Measurements from ENCODE around the gene AGK.
"Not testable (repeated sequence)": the region's sequence is repeated elsewhere in the genome, so short reads cannot be mapped to it uniquely, and the experiment has no call there.

AGK gene

DNA sequence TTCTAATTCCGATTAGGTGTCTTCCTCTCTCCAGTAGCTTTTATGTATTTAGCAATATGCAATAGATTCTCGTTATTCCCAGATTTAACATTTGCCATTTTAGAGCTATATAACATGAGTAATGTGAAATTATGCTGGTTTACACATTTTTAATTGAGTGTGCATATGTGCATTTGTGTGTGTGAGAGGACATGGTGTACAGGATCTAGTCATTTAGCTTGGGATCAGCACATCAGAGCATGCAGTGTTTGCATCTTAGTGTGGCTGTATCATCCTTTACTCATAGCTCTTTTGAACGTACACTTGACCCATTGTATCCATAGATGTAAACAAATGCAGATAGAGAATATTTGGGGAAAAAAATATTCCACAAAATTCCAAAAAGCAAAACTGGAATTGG, 84.8 kb downstream of the AGK start:
- DNase-seq (ENCODE audit: low read depth, low spot score), result no peak
- H3K27ac ChIP-seq, result no peak overlapping the region

DNA sequence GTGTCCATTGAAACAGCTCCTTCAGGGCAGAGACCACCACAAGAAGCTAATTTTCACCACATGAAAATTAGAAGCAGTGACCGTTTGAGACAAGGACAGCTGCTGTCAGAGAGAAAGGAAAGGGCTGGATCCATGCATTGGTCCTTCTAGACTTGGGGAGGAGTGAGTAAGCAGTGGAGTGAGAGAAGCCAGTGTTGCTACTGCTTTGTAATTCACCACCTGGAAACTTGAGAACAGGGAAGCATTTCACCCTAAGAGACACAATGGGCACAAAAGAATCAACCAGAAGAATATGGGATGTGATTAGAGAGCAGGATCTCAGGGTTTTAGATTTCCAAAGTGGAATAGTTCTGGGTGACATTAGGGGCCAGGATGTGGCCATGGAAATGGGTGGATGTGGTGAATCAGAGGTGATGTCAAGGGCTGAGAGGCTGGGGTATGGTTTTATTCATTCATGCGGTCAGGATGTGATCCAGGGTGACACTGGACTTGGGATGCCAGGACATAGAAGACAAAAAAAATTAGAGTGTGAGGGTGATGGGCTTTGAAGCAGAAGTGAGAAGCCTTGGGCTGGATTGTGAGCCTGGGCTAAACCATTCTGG, 89.1 kb downstream of the AGK start:
- no peak for DNase-seq (ENCODE audit: low read depth, low spot score)
- H3K27ac ChIP-seq, result no peak overlapping the region

DNA sequence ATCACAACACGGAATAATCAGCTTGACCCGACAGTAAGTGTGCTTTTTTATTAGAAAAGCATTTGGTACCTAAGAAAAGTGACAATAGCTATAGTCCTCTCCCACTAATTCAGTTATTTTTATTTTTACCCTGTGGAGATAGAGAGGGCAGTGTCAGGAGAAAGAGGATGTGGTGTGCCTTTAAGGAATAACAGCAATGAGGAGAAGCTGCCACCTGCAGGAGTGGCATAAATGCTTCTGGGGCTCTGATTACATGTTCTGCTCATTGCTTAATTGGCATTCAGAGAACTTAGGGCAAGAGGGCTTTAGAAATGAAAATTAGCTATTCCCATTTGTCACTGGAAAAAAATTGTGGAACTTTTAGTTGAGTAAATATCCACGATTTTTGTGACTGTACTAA, 90.7 kb downstream of the AGK start:
- no peak for DNase-seq (ENCODE audit: low read depth, low spot score)
- no peak overlapping the region for H3K27ac ChIP-seq

DNA sequence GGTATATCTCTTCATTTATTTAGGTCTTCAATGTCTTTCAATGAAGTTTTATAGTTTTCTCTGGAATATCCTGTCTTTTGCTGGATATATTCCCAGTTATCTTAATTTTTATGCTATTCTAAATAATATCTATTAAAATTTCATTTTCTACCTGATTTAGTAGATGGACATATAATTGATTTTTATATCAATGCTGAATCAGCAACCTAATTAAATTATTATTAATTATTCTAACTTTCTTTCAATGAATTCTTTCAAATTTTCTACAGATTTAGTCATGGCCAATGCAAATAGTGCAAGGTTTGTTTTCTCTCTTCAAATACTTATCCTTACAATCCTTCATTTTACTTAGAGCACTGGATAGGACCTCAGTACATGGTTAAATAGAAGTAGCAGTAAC, 94.0 kb downstream of the AGK start:
- DNase-seq (ENCODE audit: low read depth, low spot score), result no peak
- no peak overlapping the region for H3K27ac ChIP-seq

DNA sequence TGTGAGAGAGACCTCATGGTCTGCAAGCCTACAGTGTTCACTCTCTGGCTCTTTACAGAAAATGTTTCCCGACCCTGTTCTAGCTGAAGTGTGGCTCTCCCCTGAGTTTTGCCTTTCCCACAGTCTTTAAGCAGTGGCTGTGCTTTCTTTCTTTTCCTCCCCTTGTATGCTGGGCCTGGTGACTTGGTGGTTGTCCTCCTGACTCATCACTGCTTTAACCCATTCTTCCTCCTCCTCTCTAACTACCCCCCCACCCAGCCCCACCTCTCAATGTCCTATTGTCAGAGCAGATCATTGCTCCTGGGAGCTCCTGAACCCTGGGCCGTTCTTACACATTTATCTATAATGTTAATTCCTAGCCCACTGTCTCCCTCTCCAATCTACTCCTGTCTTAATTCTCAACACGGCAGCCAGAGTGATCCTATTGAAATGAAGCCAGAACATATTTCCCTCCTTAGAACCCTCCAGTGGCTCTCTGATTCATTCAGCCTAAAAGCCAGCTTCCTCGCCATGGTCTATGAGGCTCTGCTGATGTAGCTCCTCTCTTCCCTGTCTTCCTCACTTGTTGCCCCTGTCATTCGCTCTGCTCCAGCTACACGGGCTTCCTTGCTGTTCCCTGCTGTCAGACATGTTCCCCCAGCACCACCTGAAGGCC, 95.7 kb downstream of the AGK start:
- no peak overlapping the region for H3K27ac ChIP-seq
- DNase-seq (ENCODE audit: low read depth, low spot score), result no peak

DNA sequence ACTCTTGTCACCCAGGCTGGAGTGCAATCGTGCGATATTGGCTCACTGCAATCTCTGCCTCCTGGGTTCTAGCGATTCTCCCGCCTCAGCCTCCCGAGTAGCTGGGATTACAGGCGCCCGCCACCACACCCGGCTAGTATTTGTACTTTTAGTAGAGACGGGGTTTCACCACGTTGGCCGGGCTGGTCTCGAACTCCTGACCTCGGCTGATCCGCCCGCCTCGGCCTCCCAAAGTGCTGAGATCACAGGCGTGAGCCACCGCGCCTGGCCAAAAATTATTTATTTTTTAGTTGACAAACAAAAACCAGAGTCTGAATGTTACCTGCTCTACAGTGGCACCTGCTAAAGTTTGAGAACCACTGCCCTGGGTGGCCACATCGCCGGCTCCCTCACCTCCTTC, 96.5 kb downstream of the AGK start:
- not testable (repeated sequence) for DNase-seq (ENCODE audit: low read depth, low spot score); H3K27ac ChIP-seq

DNA sequence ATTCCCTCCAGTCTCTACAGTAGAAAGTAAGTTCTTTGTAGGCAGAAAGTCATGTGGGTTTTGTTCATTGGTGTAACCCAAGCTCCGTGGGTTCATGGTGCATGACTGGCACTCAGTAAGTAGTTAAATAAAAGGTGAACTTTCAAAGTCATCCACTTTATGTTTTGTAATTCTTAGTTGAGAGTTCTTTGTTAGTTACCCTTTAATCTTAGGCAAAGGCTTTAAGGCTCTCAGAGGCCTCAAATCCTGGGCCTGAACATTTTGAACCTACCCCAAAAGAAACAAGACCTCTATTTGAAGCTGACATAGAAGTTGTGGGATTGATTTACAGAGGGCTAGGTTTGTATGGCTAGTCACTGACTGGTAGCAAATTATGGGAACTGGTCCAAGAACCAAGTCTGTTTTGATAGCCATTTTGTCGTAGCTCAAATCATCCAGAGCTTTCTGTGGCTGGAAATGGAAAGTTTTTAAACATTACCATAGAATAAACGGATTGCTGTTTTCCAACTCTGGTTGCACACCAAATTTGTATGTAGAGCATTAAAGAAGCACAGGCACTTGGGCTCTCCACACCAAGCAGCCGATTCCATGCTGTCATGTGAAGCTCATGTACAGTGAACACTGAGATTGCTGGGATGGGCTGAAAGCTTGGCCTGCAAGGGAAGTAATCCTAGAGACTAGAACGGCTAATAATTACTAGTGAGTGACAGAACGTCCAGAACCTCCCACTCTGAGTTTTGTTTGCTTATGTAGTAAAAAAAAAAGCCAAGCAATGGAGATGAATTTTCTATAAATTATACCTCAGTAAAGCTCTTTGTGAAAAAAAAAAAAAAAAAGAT, 97.3 kb downstream of the AGK start:
- no peak overlapping the region for H3K27ac ChIP-seq
- no peak for DNase-seq (ENCODE audit: low read depth, low spot score)

DNA sequence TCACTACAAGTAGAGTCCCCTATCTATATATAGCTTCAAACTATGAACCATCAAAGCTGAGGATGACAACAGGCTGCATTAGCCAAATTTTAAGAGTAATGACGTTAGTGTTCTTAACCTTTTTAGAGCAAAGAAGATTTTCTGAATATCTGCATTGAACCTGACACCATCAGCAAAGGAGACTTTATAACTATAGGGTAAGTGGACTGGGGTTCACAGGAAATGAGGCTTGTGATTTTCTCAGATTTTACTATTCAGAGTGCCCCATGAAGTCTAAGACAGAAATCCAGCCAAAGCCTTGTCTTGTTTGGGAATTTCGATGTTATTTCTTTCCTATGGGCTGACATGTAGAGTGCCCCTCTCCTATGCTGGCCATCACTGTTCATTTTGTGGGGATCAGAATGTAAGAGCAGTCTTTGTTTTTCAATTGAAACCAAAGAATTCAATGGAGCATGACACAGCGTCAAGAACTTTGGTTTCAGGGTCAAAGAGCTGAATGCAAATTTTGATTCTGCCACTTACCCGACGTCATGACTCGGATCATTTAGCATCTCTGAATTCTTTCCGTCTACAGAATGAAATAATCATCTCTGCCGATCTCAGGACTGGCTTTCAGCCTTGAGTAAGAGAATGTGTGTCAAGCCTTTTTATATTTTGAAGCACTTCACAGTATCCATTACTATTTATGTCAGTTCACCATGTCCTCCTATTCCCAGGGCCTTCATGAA, 98.1 kb downstream of the AGK start:
- H3K27ac ChIP-seq, result no peak overlapping the region
- no peak for DNase-seq (ENCODE audit: low read depth, low spot score)

DNA sequence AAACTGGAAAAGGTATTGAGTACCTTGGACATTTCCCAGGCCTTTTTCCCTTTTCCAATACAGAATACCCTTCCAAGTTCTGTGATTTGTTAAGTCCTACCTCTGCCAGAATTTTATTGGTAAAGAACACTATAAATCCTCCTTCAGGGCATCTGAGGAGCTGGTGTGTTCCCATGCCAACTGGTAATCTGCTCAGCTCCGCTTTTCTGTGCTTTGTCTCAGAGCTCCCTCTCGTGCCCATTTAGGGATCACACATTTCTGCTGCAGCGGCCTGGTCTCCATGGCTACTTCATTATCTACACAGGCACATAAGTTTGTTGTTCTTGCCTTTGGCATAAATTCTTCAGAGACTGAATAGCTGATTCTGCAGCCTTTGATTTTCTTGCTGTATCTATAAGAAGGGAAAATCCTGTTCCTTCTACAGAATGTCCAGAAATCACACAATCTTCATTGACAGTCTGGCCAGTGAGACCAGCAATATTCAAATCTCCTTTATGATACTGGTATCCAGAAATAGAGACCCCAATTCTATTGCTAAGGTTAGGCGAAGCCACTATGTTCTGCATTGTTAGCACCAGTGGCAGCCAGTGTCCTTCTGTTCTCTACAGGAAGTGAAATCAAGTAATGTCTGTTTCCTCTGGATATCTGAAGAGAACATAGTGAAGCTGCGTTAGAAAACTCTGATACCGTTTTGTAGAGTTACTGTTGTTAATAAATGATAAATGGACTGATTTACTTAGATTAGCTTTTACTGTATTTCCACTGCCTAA, 98.8 kb downstream of the AGK start:
- no peak overlapping the region for H3K27ac ChIP-seq
- no peak for DNase-seq (ENCODE audit: low read depth, low spot score)

DNA sequence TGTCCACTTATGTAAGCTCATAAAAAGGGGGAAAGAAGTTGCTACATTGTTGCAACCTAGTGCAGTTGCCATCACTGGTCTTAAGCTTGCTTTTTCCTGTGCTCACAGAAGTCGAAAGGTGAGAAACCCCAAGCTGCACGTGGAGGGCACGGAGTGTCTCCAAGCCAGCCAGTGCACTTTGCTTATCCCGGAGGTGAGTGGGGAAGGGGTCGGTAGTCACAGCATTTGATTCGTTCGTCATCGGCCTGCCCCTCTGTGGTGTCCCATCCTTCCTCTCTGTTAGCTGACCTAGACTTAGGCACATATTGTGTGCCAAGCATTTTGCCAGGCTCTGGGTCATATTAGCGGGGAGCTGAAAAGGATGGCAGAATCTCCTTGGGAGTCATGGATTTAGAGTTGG, 100.2 kb downstream of the AGK start:
- H3K27ac ChIP-seq, result no peak overlapping the region
- no peak for DNase-seq (ENCODE audit: low read depth, low spot score)

DNA sequence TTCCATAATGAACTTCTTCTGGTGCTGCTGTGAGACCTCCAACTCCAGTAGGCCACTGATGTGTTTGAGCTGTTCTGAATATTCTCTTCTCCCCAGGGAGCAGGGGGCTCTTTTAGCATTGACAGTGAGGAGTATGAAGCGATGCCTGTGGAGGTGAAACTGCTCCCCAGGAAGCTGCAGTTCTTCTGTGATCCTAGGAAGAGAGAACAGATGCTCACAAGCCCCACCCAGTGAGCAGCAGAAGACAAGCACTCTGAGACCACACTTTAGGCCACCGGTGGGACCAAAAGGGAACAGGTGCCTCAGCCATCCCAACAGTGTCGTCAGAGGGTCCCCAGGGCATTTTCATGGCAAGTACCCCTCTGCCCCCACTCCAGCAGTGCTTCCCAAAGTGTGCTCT, 101.5 kb downstream of the AGK start:
- no peak for DNase-seq (ENCODE audit: low read depth, low spot score)
- H3K27ac ChIP-seq, result no peak overlapping the region

DNA sequence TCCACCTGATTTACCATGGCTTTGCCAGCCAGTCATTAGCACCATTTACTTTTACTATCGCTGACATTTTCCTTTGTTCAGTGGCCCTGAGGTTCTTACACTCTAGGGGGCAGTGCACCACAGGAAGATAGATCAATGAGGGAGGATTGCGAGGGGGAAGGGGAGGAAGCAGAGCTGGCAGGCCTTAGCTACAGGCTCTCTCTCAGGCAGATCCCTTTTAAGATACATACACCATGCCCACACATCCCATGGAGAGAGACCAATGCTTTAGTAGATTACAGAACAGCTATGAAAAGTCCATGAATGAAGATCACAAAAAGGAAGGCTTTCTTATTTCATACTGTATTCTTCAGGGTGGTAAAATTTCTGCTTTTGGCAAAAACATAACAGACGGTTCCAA, 103.3 kb downstream of the AGK start:
- no peak overlapping the region for H3K27ac ChIP-seq
- peak; percentile 16 for DNase-seq (ENCODE audit: low read depth, low spot score)

DNA sequence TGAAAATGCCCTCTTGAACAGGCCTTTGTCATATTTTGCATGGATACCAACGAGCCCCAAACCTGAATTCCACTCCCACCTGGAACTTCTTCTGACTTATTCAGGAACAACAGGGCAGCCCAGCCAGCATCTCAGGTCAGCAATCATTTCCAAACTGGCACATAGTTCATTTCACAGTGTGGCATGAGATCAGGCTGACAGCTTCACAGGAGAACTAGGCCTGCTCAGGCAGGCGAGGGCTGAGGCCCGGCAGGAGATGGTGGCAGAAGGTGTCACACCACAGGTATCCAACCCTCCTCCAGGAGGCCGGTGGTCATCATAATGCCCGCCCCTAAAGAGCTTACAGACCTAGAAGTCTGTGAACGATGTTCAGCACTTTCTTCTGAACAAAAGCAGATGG, 108.3 kb downstream of the AGK start:
- DNase-seq (ENCODE audit: low read depth, low spot score), result no peak
- H3K27ac ChIP-seq, result no peak overlapping the region

DNA sequence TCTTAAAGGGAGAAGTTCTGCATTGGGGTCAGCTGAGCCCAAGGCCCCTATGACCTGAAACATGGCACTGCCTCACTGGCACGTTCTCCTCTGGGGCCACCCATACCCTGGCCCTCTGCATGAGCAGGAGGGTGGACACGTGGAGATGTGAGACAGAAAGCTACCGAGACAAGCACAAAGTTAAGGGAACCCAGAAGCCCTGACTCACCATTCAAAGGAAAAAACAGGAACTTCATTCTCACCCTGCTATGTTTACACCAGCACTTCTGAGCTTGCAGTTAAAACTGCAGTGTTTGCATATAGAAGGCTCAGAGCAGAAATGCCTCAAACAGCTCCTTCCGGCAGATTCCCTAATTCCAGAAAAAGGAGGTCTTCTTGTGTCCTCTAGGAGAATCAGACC, 109.0 kb downstream of the AGK start:
- no peak overlapping the region for H3K27ac ChIP-seq
- no peak for DNase-seq (ENCODE audit: low read depth, low spot score)

DNA sequence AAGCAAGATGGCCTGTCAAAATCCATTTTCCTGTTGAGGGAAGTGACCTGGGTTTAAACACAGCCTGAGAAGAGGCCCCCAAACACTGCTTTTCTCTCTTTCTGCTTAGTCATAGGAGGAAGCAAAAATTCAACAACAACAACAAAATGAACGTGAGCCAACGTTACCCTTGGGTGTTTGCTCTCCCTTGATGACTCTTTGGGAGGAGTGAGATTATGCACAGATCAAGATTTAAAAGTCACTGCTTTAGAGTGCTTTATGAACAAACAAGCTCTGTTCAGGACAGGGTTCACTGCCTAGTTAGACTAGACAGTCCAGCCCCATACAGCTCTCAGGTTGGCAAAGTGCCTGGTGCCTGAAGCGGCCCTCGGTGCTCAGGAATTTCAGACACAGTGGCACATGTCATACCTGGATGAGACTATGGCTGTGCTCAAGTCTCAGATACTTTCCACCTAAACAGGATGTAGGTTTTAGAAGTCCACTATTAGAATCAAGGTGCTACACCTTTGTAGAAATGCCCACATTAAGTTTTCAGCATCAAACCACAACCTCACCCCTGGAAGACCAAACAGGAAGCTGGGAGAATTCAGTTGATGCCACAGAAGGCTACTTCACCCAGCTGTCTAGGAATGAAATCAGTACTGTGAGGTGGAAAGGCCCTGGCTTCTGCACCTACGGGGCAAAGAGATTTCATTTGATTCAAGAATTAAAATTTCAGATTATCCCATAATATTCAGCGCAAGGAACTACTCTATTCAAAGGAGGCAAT, 112.1 kb downstream of the AGK start:
- peak overlapping the region; percentile 75 for H3K27ac ChIP-seq
- DNase-seq (ENCODE audit: low read depth, low spot score), result peak; percentile 84

DNA sequence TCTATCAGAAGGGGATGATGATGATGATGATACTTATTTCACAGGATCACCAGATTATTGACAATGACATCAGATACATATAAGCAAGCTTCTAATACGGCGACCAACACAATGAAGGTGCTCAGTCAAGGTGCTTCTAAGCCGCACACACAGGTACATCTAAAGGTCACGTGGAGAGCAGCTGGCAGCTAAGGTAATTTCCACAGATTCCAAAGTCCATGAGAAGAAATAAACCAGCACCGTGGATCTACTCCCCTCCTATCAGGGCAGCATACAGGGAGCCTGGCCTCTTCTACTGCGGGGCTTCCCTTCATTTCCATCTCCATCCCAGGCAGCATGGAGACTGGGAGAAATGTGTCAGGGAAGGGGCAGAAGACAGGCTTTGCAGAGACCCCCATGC, 113.2 kb downstream of the AGK start:
- DNase-seq (ENCODE audit: low read depth, low spot score), result no peak
- H3K27ac ChIP-seq, result no peak overlapping the region

DNA sequence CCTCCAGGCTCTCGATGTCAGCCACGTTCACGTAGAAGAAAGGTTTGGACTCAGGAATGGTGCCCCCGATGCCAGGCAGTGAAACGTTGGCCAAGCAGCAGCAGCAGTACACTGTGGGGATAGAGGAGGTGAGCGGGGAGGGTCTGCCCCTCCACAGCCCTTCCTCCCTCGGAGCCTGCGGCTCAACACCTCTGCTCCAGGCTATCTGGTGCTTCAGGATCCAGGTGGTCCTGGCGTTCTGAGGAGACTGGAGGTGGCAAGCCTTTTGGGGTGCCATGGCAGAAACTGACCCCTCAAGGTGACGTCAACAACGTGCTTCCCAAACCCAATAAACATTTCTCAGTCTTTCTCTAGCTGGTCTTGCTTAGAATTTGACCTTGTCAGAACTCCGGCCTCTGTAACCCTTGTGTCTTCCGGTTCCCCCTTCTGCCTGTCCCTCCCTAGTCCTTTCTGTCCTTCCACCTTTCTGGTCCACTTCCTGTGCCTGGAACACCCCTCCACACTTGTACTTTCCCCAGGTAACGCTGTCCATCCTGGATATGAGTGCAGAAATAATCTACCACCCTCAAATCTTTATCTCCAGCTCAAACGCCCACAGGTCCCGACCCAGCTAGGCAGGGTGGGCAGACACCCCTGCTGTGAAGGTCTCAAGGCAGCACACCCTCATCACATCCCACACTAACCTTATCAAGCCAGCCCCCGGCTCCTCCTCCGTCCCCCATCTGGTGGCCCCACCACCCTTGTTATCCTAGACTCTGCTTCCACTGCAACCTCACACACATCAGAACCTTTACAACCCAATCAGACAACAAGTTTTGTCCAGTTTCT, 114.2 kb downstream of the AGK start:
- no peak for DNase-seq (ENCODE audit: low read depth, low spot score)
- no peak overlapping the region for H3K27ac ChIP-seq

DNA sequence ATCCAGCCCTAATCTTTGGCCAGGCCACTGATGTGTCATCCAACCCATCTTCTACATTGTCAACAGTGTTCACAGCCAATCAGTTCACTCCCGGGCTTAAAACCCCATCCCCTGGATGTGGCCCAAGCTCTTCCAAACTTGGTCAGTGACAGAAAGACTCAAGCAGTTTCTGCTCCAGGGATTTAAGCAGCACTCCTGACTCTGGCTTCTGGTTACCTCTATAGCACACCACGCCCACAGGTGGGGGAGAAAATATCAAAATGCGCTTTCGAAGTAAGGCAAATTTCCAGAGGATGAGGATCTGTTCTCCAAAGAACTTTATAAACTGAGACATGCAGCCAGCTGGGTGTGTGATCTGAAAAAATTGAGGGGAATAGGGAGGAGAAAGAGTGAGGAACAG, 114.9 kb downstream of the AGK start:
- no peak for DNase-seq (ENCODE audit: low read depth, low spot score)

DNA sequence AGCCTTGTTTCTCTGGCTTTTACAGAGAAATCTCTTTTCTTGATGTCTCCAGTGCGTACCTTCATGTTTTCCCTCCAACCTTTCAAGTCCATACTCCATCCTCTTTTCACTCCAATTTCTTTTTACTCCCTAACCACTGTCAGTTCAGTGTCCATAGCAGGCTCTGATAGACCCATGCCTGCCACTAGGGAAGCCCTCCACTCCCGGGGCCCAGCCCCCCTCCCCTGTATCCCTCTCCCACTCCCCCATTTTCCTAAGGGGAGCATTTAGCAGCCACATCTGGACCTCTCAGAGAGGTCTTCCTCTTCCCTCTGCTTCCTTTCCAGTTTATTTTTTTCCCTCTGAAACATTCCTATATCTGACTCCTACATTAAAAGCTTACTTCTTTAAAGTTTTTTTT, 117.6 kb downstream of the AGK start:
- H3K27ac ChIP-seq, result no peak overlapping the region
- DNase-seq (ENCODE audit: low read depth, low spot score), result no peak

More for the DNA sequence above, 114.9 kb downstream of the AGK start:
- no peak overlapping the region for H3K27ac ChIP-seq

All from epithelial cell of prostate (primary cell).